MM.1S (cell line): ENCODE results near the gene GMPS.

Experiments
- CTCF ChIP-seq: fragments of 300-600 bp; sonication (generic); IDR thresholded peaks from 2 replicates; pipeline ENCODE4 v1.5.1; 2016; ENCODE audit warnings: antibody characterized with exemption, low read length, mixed read lengths
- EZH2 ChIP-seq: fragments of 300-600 bp; sonication (generic); optimal IDR thresholded peaks from 2 replicates; pipeline ENCODE3; 2017; ENCODE audit warnings: low read depth, mild to moderate bottlenecking, antibody characterized with exemption, low read length, mixed read lengths

DNA sequence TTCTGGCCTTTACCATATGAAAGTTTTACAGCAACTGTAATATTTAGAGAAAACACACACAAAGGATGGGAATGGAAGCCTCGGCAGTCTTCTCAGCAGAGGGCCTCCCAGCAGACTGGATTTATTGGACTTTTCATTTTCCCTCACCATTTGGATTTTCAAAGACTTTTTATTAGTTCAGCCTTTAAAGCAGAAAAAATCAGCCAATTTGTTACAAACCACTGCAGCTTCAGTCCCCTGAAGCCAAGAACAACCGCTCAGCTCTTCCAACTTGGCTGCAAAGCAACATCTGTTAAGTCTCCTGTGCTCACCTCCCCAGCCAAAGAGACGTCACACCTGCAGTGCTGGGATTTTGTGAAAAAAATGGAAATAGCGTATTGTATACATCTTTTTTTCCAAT, 120.8 kb downstream of the GMPS start:
- TF ChIP-seq CTCF (no peak), EZH2 (no peak)
